Epithelial cell of esophagus (primary cell): Measurements from ENCODE around the gene RAB4B.
"Not testable (repeated sequence)": the region's sequence is repeated elsewhere in the genome, so short reads cannot be mapped to it uniquely, and the experiment has no call there.

Experiments used
- DNase-seq: peaks from one replicate; pipeline ENCODE4 v3.0.0; 2010; ENCODE audit warnings: low read depth
- H3K4me3 ChIP-seq: 2 replicates; pipeline ENCODE4 v1.5.1; 2011; ENCODE audit warnings: mild to moderate bottlenecking, low read length, control low read depth
- CTCF ChIP-seq: IDR thresholded peaks from 2 replicates; pipeline ENCODE4 v1.5.1; 2011; ENCODE audit warnings: low read depth, mild to moderate bottlenecking, low read length, control low read depth, inconsistent platforms; ENCODE audit not compliant: insufficient read depth; ENCODE audit errors: missing control alignments

The RAB4B gene

GRCh38 chr19:40810160-40810559 lies 32.1 kb downstream of the RAB4B start:
- no peak for DNase-seq
- TF ChIP-seq CTCF, result no peak
- H3K4me3 ChIP-seq, result no peak overlapping the region

- DNase-seq, result peak; percentile 79
- H3K4me3 ChIP-seq, result peak overlapping the region; percentile 50
Observed at GRCh38 chr19:40810649-40811408, 32.8 kb downstream of the RAB4B start.

GRCh38 chr19:40811478-40812341 lies 33.7 kb downstream of the RAB4B start:
- no peak for DNase-seq
- no peak for TF ChIP-seq CTCF
- peak overlapping the region; percentile 17 for H3K4me3 ChIP-seq

- not testable (repeated sequence) for H3K4me3 ChIP-seq, DNase-seq
Observed at GRCh38 chr19:40812571-40812970, 34.5 kb downstream of the RAB4B start.

GRCh38 chr19:40813182-40813581 lies 35.1 kb downstream of the RAB4B start:
- no peak overlapping the region for H3K4me3 ChIP-seq
- TF ChIP-seq CTCF, result no peak
- DNase-seq, result no peak

GRCh38 chr19:40815223-40815622 lies 37.2 kb downstream of the RAB4B start:
- H3K4me3 ChIP-seq, result no peak overlapping the region
- no peak for TF ChIP-seq CTCF
- no peak for DNase-seq

- DNase-seq, H3K4me3 ChIP-seq: not testable (repeated sequence)
Observed at GRCh38 chr19:40818480-40819399, 40.7 kb downstream of the RAB4B start.
